Heart right ventricle (tissue), 16 donors: ENCODE data around the gene LRCH4. TPM values are rescaled to one million over a fixed set of nuclear protein-coding genes. Genes with fewer than 3 reads are reported as not detected.
A peak's percentile ranks its signal among the peaks of the same experiment; 100 is the strongest.

Source experiments
- ATAC-seq, 8 donors: fragments of 200-7000 bp; cut with Tn5 transposase; one replicate each; pipeline ENCODE4 v1.9.1; 2020; ENCODE audit warnings: mild to moderate bottlenecking in 8 of 8, moderate library complexity in 8 of 8, moderate number of reproducible peaks in 1 of 8
- DNase-seq, 2 donors: peaks; one replicate each; pipeline ENCODE4 v3.0.0-alpha.2; 2020
- H3K27ac ChIP-seq, 10 donors: fragments of 200-600 bp; sonication (generic) in 2 of 10; one replicate each; pipeline versions ENCODE4 v1.5.0 to v1.8.0; 2020 to 2022; ENCODE audit warnings: mild to moderate bottlenecking in 3 of 10
- H3K27me3 ChIP-seq, 7 donors: fragments of 200-600 bp; one replicate each; pipeline ENCODE4 v1.8.0; 2021 to 2022; ENCODE audit warnings: mild to moderate bottlenecking in 2 of 7
- H3K36me3 ChIP-seq, 9 donors: fragments of 200-600 bp; sonication (generic) in 1 of 9; one replicate each; pipeline versions ENCODE4 v1.5.0 to v1.8.0; 2020 to 2022; ENCODE audit warnings: mild to moderate bottlenecking in 2 of 9
- H3K4me1 ChIP-seq, 9 donors: fragments of 200-600 bp; sonication (generic) in 1 of 9; one replicate each; pipeline versions ENCODE4 v1.5.0 to v1.8.0; 2020 to 2022; ENCODE audit warnings: mild to moderate bottlenecking in 4 of 9
- H3K4me3 ChIP-seq, 10 donors: fragments of 200-600 bp; sonication (generic) in 2 of 10; one replicate each; pipeline versions ENCODE4 v1.5.0 to v1.8.0; 2020 to 2022; ENCODE audit warnings: mild to moderate bottlenecking in 7 of 10, moderate library complexity in 2 of 10
- H3K9me3 ChIP-seq, 11 donors: fragments of 200-600 bp in 10 of 11; sonication (generic) in 2 of 11; one replicate each; pipeline versions ENCODE4 v1.5.0 to v1.8.0; 2013 to 2022; ENCODE audit warnings: mild to moderate bottlenecking in 2 of 11, control low read depth in 1 of 11, moderate library complexity in 1 of 11
- WGBS, 2 donors: extraction: QIAGEN DNeasy Blood & Tissue Kit; methylation state at CpG; one replicate each; pipeline ENCODE4 v1.1.7; 2013; ENCODE audit warnings: inconsistent platforms in 1 of 2; 5-methylcytosine and 5-hydroxymethylcytosine counted together
- intact Hi-C, 10 donors: fragments of 100-400 bp; cut with DNase I; formaldehyde crosslinking; loops; one replicate each; pipeline versions ENCODE4 v1.11.1 to v1.14.2; 2022
- polyA plus RNA-seq, 2 donors: library from polyadenylated mRNA; stranded (reverse); fragments of 200-250 nt; gene quantifications; one replicate each; pipeline ENCODE4 v1.2.3, GENCODE V29; 2013
- total RNA-seq, 10 donors: library from RNA; stranded (reverse); fragmentation: NEBNext Ultra II Directional in 3 of 10; extraction: Animal tissue kit (Norgen Biotek cat#: 25700) in 3 of 10; gene quantifications; one replicate each; pipeline versions ENCODE4 v1.2.1 to v1.2.4, GENCODE V29; 2021 to 2023
- TF ChIP-seq, protein P1 (sequence below), 9 donors: fragments of 200-600 bp; sonication (generic) in 2 of 9; IDR thresholded peaks; one replicate each; pipeline versions ENCODE4 v1.5.0 to v1.8.0; 2021 to 2022; ENCODE audit warnings: antibody characterized with exemption in 9 of 9, mild to moderate bottlenecking in 5 of 9, moderate library complexity in 1 of 9
- donor health status: Arrhythmogenic right ventricular cardiomyopathy.
- donor health status: ischemic (EF 13 %, LVEDD 7.1; RV severe dilation, severe dysfunction).
- donor health status: healthy with polysubstance abuse.
- donor health status: DM: no; HTN: yes; CAD: no.
- donor health status: DM: no; HTN: no; CAD: no.
- donor health status: ischemic (EF 25% LVEDD 6.9; RV normal size, moderate dysfunction).
- donor health status: ischemic (EF 25% LVEDD 5.7; RV mildly dilated, moderate dysfunction).
- donor health status: healthy.
- donor health status: DM: yes; HTN: yes; CAD: no.
- donor health status: Ischemic cardiomyopathy.
- donor health status: ischemic (EF 35%, LVEDD 5.7; RV mildly dilated, moderate dysfunction).
- donor health status: nonischemic (EF 11% LVEDD 7.7; RV severe dilation, severe dysfunction).
- donor health status: DM: yes; HTN: yes; CAD: no.
- donor health status: PGD.
- donor health status: ischemic (EF 29% LVEDD 5.4; RV normal size, mild dysfunction).
- donor health status: nonischemic (EF 23%, LVEDD 6.1; RV moderate dilation, normal function).

LRCH4 gene
- total and polyA plus RNA-seq, 12 donors: 18.4 to 57.6 (median 24.1) TPM

- DNase-seq (peak; percentile 99), ATAC-seq (peak; percentile 97 to 99 (median 98))
- no peaks in the 10 kb centered on the region for H3K27me3 ChIP-seq
- no peaks in the 10 kb centered on the region for H3K9me3 ChIP-seq
- peaks cover 0 to 20% (median 10%) of the 10 kb centered on the region in 9 donors for H3K4me1 ChIP-seq
- WGBS, 2 donors: 0 to 1% methylated on average over 50 to 61 of the region's 61 CpGs
- TF ChIP-seq, protein P1, sequence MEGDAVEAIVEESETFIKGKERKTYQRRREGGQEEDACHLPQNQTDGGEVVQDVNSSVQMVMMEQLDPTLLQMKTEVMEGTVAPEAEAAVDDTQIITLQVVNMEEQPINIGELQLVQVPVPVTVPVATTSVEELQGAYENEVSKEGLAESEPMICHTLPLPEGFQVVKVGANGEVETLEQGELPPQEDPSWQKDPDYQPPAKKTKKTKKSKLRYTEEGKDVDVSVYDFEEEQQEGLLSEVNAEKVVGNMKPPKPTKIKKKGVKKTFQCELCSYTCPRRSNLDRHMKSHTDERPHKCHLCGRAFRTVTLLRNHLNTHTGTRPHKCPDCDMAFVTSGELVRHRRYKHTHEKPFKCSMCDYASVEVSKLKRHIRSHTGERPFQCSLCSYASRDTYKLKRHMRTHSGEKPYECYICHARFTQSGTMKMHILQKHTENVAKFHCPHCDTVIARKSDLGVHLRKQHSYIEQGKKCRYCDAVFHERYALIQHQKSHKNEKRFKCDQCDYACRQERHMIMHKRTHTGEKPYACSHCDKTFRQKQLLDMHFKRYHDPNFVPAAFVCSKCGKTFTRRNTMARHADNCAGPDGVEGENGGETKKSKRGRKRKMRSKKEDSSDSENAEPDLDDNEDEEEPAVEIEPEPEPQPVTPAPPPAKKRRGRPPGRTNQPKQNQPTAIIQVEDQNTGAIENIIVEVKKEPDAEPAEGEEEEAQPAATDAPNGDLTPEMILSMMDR (IDR thresholded peaks at IDR 0.05): no peak
- peaks cover 0 to 29% (median 0%) of the 10 kb centered on the region in 9 donors for H3K36me3 ChIP-seq
- peak within 1 kb of the TSS; percentile 57 to 97 (median 83) for H3K4me3 ChIP-seq
- intact Hi-C loops: loop anchor here in 6 of 10 donors (1.0 to 10.0 kb wide), 8 partner anchors 26 to 263 kb away; partner anchors contain the start of genes GNB2 (in 4 of the 6), GIGYF1 (in 2 of the 6), FBXO24 (in 1 of the 6) and LRCH4 (in 1 of the 6)
- peak within 1 kb of the TSS; percentile 65 to 97 (median 91) for H3K27ac ChIP-seq
These were observed 26.2 kb upstream of the LRCH4 start, which contains the start of gene MOSPD3 for GRCh38 chr7:100611983-100612729. Gene MOSPD3, plus strand, starts transcription at chr7:100612540. Its CDS starts 252 bp downstream, at chr7:100612792.

DNA sequence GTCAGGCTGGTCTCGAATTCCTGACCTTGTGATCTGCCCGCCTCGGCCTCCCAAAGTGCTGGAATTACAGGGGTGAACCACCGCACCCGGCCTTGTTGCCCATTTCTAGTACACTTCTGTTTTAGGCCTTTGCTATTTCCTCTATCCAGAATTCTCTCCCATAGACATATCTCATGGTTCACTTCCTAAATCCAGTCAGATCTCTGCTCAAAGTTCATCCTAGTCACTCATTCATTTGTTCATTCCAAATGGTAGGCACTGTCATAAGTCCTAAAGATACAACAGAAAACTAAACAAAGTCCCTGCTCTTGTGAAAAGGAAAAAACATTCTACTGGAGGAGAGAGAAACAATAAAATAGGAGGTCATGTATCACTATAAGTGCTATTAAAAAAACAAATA is 24.0 kb upstream of the LRCH4 start:
- 94 to 96% methylated on average over 5 of the region's 5 CpGs for WGBS, 2 donors
- TF ChIP-seq, protein P1 (IDR thresholded peaks at IDR 0.05): no peak
- Histone ChIP-seq H3K36me3 (peaks cover 0 to 22% (median 0%) of the 10 kb centered on the region in 9 donors), H3K27me3 (peaks cover 0 to 11% (median 0%) of the 10 kb centered on the region in 7 donors), H3K4me1 (peaks cover 0 to 31% (median 21%) of the 10 kb centered on the region in 9 donors), H3K9me3 (no peaks in the 10 kb centered on the region), H3K4me3 (no peak overlapping the region), H3K27ac (no peak overlapping the region)
- no peak for DNase-seq
- intact Hi-C loops: loop anchor here in 5 of 10 donors (5.0 to 10.0 kb wide), 6 partner anchors 62 to 265 kb away; partner anchors contain the start of genes GIGYF1 (in 3 of the 5), GNB2 (in 2 of the 5) and SRRT (in 1 of the 5)
- no peak for ATAC-seq

DNA sequence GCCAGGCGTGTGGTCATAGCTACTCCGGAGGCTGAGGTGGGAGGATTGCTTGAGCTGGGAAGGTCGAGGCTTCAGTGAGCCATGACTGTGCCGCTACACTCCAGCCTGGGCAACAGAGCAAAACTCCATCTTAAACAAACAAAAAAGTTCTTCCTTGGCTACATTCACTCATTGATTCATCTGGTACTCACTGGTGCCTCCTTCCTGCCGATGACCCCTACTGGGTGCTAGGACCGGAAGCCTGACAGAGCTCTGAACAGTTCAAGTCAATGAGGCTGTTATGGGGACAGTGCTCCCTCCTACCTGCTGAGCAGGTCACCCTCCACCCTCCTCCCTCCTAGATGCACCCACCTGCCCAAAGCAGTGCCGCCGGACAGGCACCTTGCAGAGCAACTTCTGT is 21.2 kb upstream of the LRCH4 start:
- ATAC-seq (no peak), DNase-seq (no peak)
- Histone ChIP-seq H3K4me1 (peaks cover 0 to 32% (median 22%) of the 10 kb centered on the region in 9 donors), H3K27ac (no peak overlapping the region), H3K9me3 (no peaks in the 10 kb centered on the region), H3K4me3 (no peak overlapping the region), H3K27me3 (peaks cover 0 to 11% (median 0%) of the 10 kb centered on the region in 7 donors), H3K36me3 (peaks cover 0 to 12% (median 0%) of the 10 kb centered on the region in 9 donors)
- intact Hi-C loops: loop anchor here in 3 of 10 donors (5.0 to 10.0 kb wide), 3 partner anchors 65 to 88 kb away; partner anchors contain the start of genes GIGYF1 (in 1 of the 3) and GNB2 (in 1 of the 3)
- WGBS, 2 donors: 90 to 95% methylated on average over 8 of the region's 8 CpGs
- TF ChIP-seq, protein P1 (IDR thresholded peaks at IDR 0.05): no peak

GRCh38 chr7:100606313-100606712 is 20.4 kb upstream of the LRCH4 start:
- Histone ChIP-seq H3K9me3 (no peaks in the 10 kb centered on the region), H3K27me3 (peaks cover 0 to 11% (median 0%) of the 10 kb centered on the region in 7 donors), H3K4me1 (peaks cover 0 to 37% (median 23%) of the 10 kb centered on the region in 9 donors), H3K36me3 (peaks cover 0 to 12% (median 0%) of the 10 kb centered on the region in 9 donors), H3K27ac (peak overlapping the region in 2 of 10 donors; percentile 76 to 79), H3K4me3 (peak overlapping the region in 1 of 10 donors; percentile 86)
- ATAC-seq (no peak), DNase-seq (no peak)
- TF ChIP-seq, protein P1 (IDR thresholded peaks at IDR 0.05): no peak
- WGBS, 2 donors: 86 to 90% methylated on average over 12 of the region's 12 CpGs
- intact Hi-C loops: loop anchor here in 3 of 10 donors (5.0 to 10.0 kb wide), 3 partner anchors 66 to 88 kb away; partner anchors contain the start of genes GIGYF1 (in 1 of the 3) and GNB2 (in 1 of the 3)
